HepG2 (cell line): ENCODE measurements around the gene CAMTA1. TPM values are rescaled to one million over a fixed set of nuclear protein-coding genes. Genes with fewer than 3 reads are reported as not detected.

Experiments
- ATAC-seq: fragments of 200-7000 bp; cut with Tn5 transposase; 3 replicates; pipeline ENCODE4 v1.9.1; 2020; ENCODE audit warnings: mild to moderate bottlenecking, moderate library complexity
- BruUV-seq: library from RNA; stranded (reverse); fragments of 400-500 nt; replicated peaks from 2 replicates; lab custom pipeline; 2021; lab: Mats Ljungman, UMichigan
- CTCF ChIA-PET: fragments of 300-600 bp; formaldehyde crosslinking; extraction: SDS; loops from one replicate; lab custom pipeline; 2021; ENCODE audit warnings: low total read pairs, inconsistent platforms, low intra/inter-chr PET ratio; lab: Yijun Ruan, JAX
- POLR2A ChIA-PET: fragments of 350-600 bp; sonication (Branson Sonifier 250); formaldehyde crosslinking; loops from one replicate; lab custom pipeline; 2020; ENCODE audit warnings: antibody characterized with exemption, inconsistent platforms; lab: Yijun Ruan, JAX
- DNase-seq: peaks from one replicate; pipeline ENCODE4 v3.0.0-alpha.2; 2015; ENCODE audit warnings: low spot score
- FAIRE-seq: peaks from 3 replicates; lab custom pipeline; 2011; peaks lifted over from hg19 to GRCh38; lab: Jason Lieb, UNC
- H2AFZ ChIP-seq: one replicate; pipeline ENCODE4 v1.6.1; 2011; ENCODE audit warnings: low read length, inconsistent platforms
- H3K27ac ChIP-seq: fragments of 300-600 bp; 3 replicates; pipeline ENCODE4 v1.8.0; 2011; ENCODE audit warnings: mixed run types, mild to moderate bottlenecking, mixed read lengths, low read length, inconsistent platforms; ENCODE audit not compliant: insufficient read depth; ENCODE audit errors: extremely low read length
- H3K27me3 ChIP-seq, 2 experiments: fragments of 200-600 bp in 1 of 2; 2 replicates in 1 of 2; 3 replicates in 1 of 2; pipeline versions ENCODE4 v1.6.0 to v1.8.0; 2011; ENCODE audit warnings: low read length in 2 of 2, mild to moderate bottlenecking in 2 of 2, moderate library complexity in 2 of 2, inconsistent platforms in 1 of 2; ENCODE audit not compliant: insufficient read depth in 2 of 2, control insufficient read depth in 1 of 2
- H3K36me3 ChIP-seq, 2 experiments: fragments of 200-600 bp in 1 of 2; replicated peaks in 1 of 2; 2 replicates in 1 of 2; 3 replicates in 1 of 2; pipeline versions ENCODE4 v1.5.1 to v1.8.0; 2011; ENCODE audit warnings: low read length in 2 of 2, inconsistent platforms in 1 of 2; ENCODE audit not compliant: insufficient read depth in 2 of 2, control insufficient read depth in 1 of 2
- H3K4me1 ChIP-seq: 2 replicates; pipeline ENCODE4 v1.5.1; 2012; ENCODE audit warnings: low read length, inconsistent platforms; ENCODE audit not compliant: insufficient read depth
- H3K4me2 ChIP-seq: 2 replicates; pipeline ENCODE4 v1.6.0; 2011; ENCODE audit warnings: low read depth, low read length, inconsistent platforms
- H3K4me3 ChIP-seq, 3 experiments: fragments of 200-600 bp in 1 of 3; sonication (generic), shearing (Covaris generic) in 1 of 3; replicated peaks in 1 of 3; 2 replicates each; pipeline ENCODE4 v1.5.1; 2011 to 2016; ENCODE audit warnings: low read length in 3 of 3, inconsistent platforms in 2 of 3, low read depth in 2 of 3, mild to moderate bottlenecking in 2 of 3, control low read depth in 1 of 3, mixed read lengths in 1 of 3; ENCODE audit not compliant: insufficient read depth in 1 of 3
- H3K79me2 ChIP-seq: one replicate; pipeline ENCODE4 v1.6.1; 2011; ENCODE audit warnings: low read length, inconsistent platforms; ENCODE audit not compliant: insufficient read depth
- H3K9ac ChIP-seq: 2 replicates; pipeline ENCODE4 v1.6.0; 2011; ENCODE audit warnings: mild to moderate bottlenecking, low read depth, low read length, inconsistent platforms; ENCODE audit not compliant: insufficient read depth
- H3K9me3 ChIP-seq: 2 replicates; pipeline ENCODE4 v1.5.1; 2012; ENCODE audit warnings: mild to moderate bottlenecking, low read length
- H4K20me1 ChIP-seq: 2 replicates; pipeline ENCODE4 v1.6.0; 2011; ENCODE audit warnings: inconsistent platforms, mild to moderate bottlenecking, low read length, moderate library complexity; ENCODE audit not compliant: insufficient read depth
- AGO2 ChIP-seq: fragments of 200-400 bp; formaldehyde crosslinking; optimal IDR thresholded peaks from 2 replicates; pipeline ENCODE3; 2017; ENCODE audit warnings: mild to moderate bottlenecking, low read depth, low read length, moderate library complexity
- ATF3 ChIP-seq: sonication (generic); formaldehyde crosslinking; IDR thresholded peaks from 2 replicates; pipeline ENCODE4 v1.4.0; 2020; ENCODE audit warnings: missing genetic modification reagents
- CBFB ChIP-seq: sonication (generic); formaldehyde crosslinking; IDR thresholded peaks from 2 replicates; pipeline ENCODE4 v1.4.0; 2020; ENCODE audit warnings: missing genetic modification reagents
- FOSL2 ChIP-seq: sonication (generic); formaldehyde crosslinking; IDR thresholded peaks from 2 replicates; pipeline ENCODE4 v1.4.0; 2020; ENCODE audit warnings: missing genetic modification reagents
- KAT7 ChIP-seq: IDR thresholded peaks from 2 replicates; pipeline ENCODE4 v1.6.1; 2018; ENCODE audit warnings: borderline replicate concordance, missing compliant biosample characterization
- KDM4B ChIP-seq: sonication (generic); formaldehyde crosslinking; IDR thresholded peaks from 2 replicates; pipeline ENCODE4 v1.4.0; 2020; ENCODE audit warnings: missing genetic modification reagents
- MAX ChIP-seq: IDR thresholded peaks from 2 replicates; pipeline ENCODE4 v1.6.1; 2012; ENCODE audit warnings: inconsistent platforms
- NFE2 ChIP-seq: sonication (generic); formaldehyde crosslinking; IDR thresholded peaks from 2 replicates; pipeline ENCODE4 v1.4.0; 2020; ENCODE audit warnings: missing genetic modification reagents
- RAD51 ChIP-seq: fragments of 450-650 bp; IDR thresholded peaks from 2 replicates; pipeline ENCODE4 v1.6.1; 2016; ENCODE audit warnings: borderline replicate concordance
- RARG ChIP-seq: sonication (generic); formaldehyde crosslinking; IDR thresholded peaks from 2 replicates; pipeline ENCODE4 v1.4.0; 2020; ENCODE audit warnings: low read depth, mild to moderate bottlenecking, missing genetic modification reagents
- RXRB ChIP-seq: IDR thresholded peaks from 2 replicates; pipeline ENCODE4 v1.6.1; 2016; ENCODE audit warnings: borderline replicate concordance, missing genetic modification reagents, missing compliant biosample characterization
- SMAD3 ChIP-seq: sonication (generic); formaldehyde crosslinking; IDR thresholded peaks from 2 replicates; pipeline ENCODE4 v1.4.0; 2020; ENCODE audit warnings: missing genetic modification reagents
- ZMAT5 ChIP-seq: sonication (generic); formaldehyde crosslinking; IDR thresholded peaks from 2 replicates; pipeline ENCODE4 v1.5.0; 2020; ENCODE audit warnings: mild to moderate bottlenecking, low read depth, missing genetic modification reagents, borderline replicate concordance
- ZNF460 ChIP-seq: sonication (generic); formaldehyde crosslinking; IDR thresholded peaks from 2 replicates; pipeline ENCODE4 v1.5.1; 2020; ENCODE audit warnings: missing genetic modification reagents, mild to moderate bottlenecking, borderline replicate concordance
- ZNF496 ChIP-seq: sonication (generic); formaldehyde crosslinking; IDR thresholded peaks from 2 replicates; pipeline ENCODE4 v1.8.1; 2023; ENCODE audit warnings: mild to moderate bottlenecking, moderate library complexity, missing genetic modification reagents; ENCODE audit not compliant: insufficient replicate concordance
- ZNF574 ChIP-seq: sonication (generic); formaldehyde crosslinking; IDR thresholded peaks from 2 replicates; pipeline ENCODE4 v1.4.0; 2020; ENCODE audit warnings: missing genetic modification reagents
- WGBS: methylation state at CpG from one replicate; pipeline ENCODE4 v1.1.6; 2017; ENCODE audit warnings: low lambda C conversion rate; 5-methylcytosine and 5-hydroxymethylcytosine counted together
- in situ Hi-C: cut with HindIII; loops from 2 replicates; pipeline ENCODE4 v1.10.0; 2017; ENCODE audit warnings: low pct_unique_long_range_greater_than_20kb; ENCODE audit not compliant: extremely low pct_ligation_motif_present
- intact Hi-C: fragments of 100-400 bp; cut with micrococcal nuclease; formaldehyde crosslinking; loops from one replicate; pipeline ENCODE4 v1.10.0; 2022; ENCODE audit not compliant: unreplicated experiment
- polyA plus RNA-seq, 8 experiments: library from polyadenylated mRNA; depleted of rRNA in 3 of 8; stranded (reverse) in 7 of 8; unstranded in 1 of 8; fragments of >200 nt; fragmentation: Illumina TruSeq in 4 of 8; extraction: Trizol in 4 of 8; gene quantifications; 2 replicates each; pipeline versions ENCODE4 v1.2.1 to v1.2.3, GENCODE V29; 2011 to 2016; ENCODE audit warnings: low read depth in 4 of 8, missing spikeins in 1 of 8, mixed read lengths in 1 of 8; ENCODE audit not compliant: insufficient read depth in 1 of 8
- total RNA-seq, 5 experiments: library from RNA; depleted of rRNA; stranded (reverse); fragments of >200 nt; fragmentation: Illumina TruSeq; extraction: Trizol; gene quantifications; 2 replicates each; pipeline ENCODE4 v1.2.3, GENCODE V29; 2016; ENCODE audit warnings: low read depth in 1 of 5

Gene CAMTA1
- total and polyA plus RNA-seq, 2 of the 13 experiments (the other 11 are each of a cell fraction or from before 2014, with no cell fraction given) = 25.0 to 36.4 TPM

GRCh38 chr1:6972399-6972798, 187.1 kb downstream of the CAMTA1 start:
- no peak for DNase-seq

More at GRCh38 chr1:6972399-6972798, 187.1 kb downstream of the CAMTA1 start:
- POLR2A ChIA-PET = no interaction called here
- Histone ChIP-seq H3K4me3 (no peak overlapping the region), H3K4me1 (no peaks in the 10 kb centered on the region), H3K79me2 (no peaks in the 10 kb centered on the region), H3K27me3 (peaks cover 14 to 65% of the 10 kb centered on the region in 2 experiments), H3K4me2 (no peak overlapping the region), H3K36me3 (no peaks in the 10 kb centered on the region), H4K20me1 (no peaks in the 10 kb centered on the region), H3K9me3 (no peaks in the 10 kb centered on the region), H3K27ac (no peak overlapping the region), H2AFZ (no peak overlapping the region), H3K9ac (no peak overlapping the region)
- WGBS = 7% methylated on average over 4 of the region's 4 CpGs
- no TSS peak for BruUV-seq
- no peak for FAIRE-seq
- CTCF ChIA-PET = no interaction called here
- in situ Hi-C loops = no loop called here
- intact Hi-C loops = no loop called here
- TF ChIP-seq SMAD3 (CRISPR knock-in tag) (no peak), ZNF574 (CRISPR knock-in tag) (no peak), NFE2 (CRISPR knock-in tag) (no peak), ZNF496 (CRISPR knock-in tag) (no peak), MAX (no peak), KDM4B (CRISPR knock-in tag) (no peak), ZNF460 (no peak), FOSL2 (CRISPR knock-in tag) (no peak), CBFB (CRISPR knock-in tag) (no peak), RXRB (no peak), RAD51 (no peak), KAT7 (no peak), ATF3 (CRISPR knock-in tag) (no peak), AGO2 (no peak), ZMAT5 (CRISPR knock-in tag) (no peak), RARG (CRISPR knock-in tag) (no peak)
- ATAC-seq = no peak
